Endothelial cell of umbilical vein (primary cell): Measurements from ENCODE around the gene SIGLEC10.

Source experiments
- EZH2 ChIP-seq: IDR thresholded peaks from 2 replicates; pipeline ENCODE4 v1.6.1; 2012; ENCODE audit warnings: borderline replicate concordance, low read depth, mild to moderate bottlenecking, moderate library complexity, low read length, inconsistent platforms; ENCODE audit not compliant: severe bottlenecking
- FOS ChIP-seq: IDR thresholded peaks from 2 replicates; pipeline ENCODE4 v1.6.1; 2011; ENCODE audit warnings: mild to moderate bottlenecking, low read length, moderate library complexity, borderline replicate concordance; ENCODE audit not compliant: insufficient read depth
- JUN ChIP-seq: IDR thresholded peaks from 2 replicates; pipeline ENCODE4 v1.6.1; 2011; ENCODE audit warnings: borderline replicate concordance, low read depth; ENCODE audit not compliant: insufficient read length, insufficient read depth
- POLR2A ChIP-seq: IDR thresholded peaks from 2 replicates; pipeline ENCODE4 v1.6.1; 2012; ENCODE audit warnings: low read depth, mild to moderate bottlenecking, control low read depth, low read length
- POLR2AphosphoS5 ChIP-seq: IDR thresholded peaks from 2 replicates; pipeline ENCODE4 v1.6.1; 2012; ENCODE audit warnings: low read depth, mild to moderate bottlenecking, control low read depth, low read length, moderate library complexity; ENCODE audit not compliant: insufficient read depth
- TF ChIP-seq, protein P1 (sequence below), 2 donors: IDR thresholded peaks; 1 replicate in 1 of 2; 2 replicates in 1 of 2; pipeline ENCODE4 v1.5.1; 2011; ENCODE audit warnings: low read length in 2 of 2, mild to moderate bottlenecking in 2 of 2, moderate library complexity in 2 of 2, control low read depth in 1 of 2, inconsistent platforms in 1 of 2, low read depth in 1 of 2; ENCODE audit not compliant: insufficient read depth in 1 of 2; ENCODE audit errors: extremely low read depth in 1 of 2

GRCh38 chr19:51460164-51460992 is 42.9 kb upstream of the SIGLEC10 start:
- TF ChIP-seq, protein P1, sequence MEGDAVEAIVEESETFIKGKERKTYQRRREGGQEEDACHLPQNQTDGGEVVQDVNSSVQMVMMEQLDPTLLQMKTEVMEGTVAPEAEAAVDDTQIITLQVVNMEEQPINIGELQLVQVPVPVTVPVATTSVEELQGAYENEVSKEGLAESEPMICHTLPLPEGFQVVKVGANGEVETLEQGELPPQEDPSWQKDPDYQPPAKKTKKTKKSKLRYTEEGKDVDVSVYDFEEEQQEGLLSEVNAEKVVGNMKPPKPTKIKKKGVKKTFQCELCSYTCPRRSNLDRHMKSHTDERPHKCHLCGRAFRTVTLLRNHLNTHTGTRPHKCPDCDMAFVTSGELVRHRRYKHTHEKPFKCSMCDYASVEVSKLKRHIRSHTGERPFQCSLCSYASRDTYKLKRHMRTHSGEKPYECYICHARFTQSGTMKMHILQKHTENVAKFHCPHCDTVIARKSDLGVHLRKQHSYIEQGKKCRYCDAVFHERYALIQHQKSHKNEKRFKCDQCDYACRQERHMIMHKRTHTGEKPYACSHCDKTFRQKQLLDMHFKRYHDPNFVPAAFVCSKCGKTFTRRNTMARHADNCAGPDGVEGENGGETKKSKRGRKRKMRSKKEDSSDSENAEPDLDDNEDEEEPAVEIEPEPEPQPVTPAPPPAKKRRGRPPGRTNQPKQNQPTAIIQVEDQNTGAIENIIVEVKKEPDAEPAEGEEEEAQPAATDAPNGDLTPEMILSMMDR (IDR thresholded peaks at IDR 0.05; ENCODE audit: extremely low read depth in 1 of 2, insufficient read depth in 1 of 2, low read depth in 1 of 2, low read length in 2 of 2), result no peak
- TF ChIP-seq POLR2AphosphoS5 (no peak), FOS (no peak), JUN (no peak), EZH2 (no peak), POLR2A (no peak)
